ENCODE measurements around the gene ADAMTS12.

DNA sequence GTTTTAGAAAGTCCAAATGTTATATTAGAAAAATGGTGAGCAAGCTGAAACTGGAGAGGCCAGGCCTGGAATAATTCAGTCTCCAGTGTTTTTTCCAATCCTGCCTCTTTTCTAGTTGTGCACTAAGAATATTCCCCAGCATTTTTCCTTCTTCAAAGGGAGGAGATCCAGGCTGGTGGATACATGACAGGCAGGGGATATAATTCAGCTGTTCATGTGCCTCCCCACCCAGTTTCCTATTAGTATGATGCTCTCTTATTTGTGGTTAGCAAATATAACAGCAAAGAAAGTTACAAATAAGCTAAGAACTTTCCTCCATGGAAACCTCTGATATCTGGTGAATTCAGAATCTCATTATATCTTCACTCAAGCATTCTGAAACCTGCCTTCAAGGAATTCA lies 234.6 kb downstream of the ADAMTS12 start:
- TF ChIP-seq, protein P1, sequence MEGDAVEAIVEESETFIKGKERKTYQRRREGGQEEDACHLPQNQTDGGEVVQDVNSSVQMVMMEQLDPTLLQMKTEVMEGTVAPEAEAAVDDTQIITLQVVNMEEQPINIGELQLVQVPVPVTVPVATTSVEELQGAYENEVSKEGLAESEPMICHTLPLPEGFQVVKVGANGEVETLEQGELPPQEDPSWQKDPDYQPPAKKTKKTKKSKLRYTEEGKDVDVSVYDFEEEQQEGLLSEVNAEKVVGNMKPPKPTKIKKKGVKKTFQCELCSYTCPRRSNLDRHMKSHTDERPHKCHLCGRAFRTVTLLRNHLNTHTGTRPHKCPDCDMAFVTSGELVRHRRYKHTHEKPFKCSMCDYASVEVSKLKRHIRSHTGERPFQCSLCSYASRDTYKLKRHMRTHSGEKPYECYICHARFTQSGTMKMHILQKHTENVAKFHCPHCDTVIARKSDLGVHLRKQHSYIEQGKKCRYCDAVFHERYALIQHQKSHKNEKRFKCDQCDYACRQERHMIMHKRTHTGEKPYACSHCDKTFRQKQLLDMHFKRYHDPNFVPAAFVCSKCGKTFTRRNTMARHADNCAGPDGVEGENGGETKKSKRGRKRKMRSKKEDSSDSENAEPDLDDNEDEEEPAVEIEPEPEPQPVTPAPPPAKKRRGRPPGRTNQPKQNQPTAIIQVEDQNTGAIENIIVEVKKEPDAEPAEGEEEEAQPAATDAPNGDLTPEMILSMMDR (conservative IDR thresholded peaks at IDR 0.05 in 1 of 2, IDR thresholded peaks at IDR 0.05 in 1 of 2; ENCODE audit: extremely low read depth in 1 of 2, insufficient read depth in 1 of 2, low read depth in 1 of 2, low read length in 2 of 2): no peak
- no peak for TF ChIP-seq EZH2 (IDR thresholded peaks at IDR 0.05; ENCODE audit: borderline replicate concordance, low read length)
